Fibroblast of pulmonary artery (primary cell): ENCODE measurements around the gene PRKCQ.

Experiments
- DNase-seq: peaks from one replicate; pipeline ENCODE4 v3.0.0-alpha.2; 2010; ENCODE audit warnings: low read depth
- H3K4me3 ChIP-seq: replicated peaks from 2 replicates; pipeline ENCODE4 v1.5.1; 2011; ENCODE audit warnings: low read depth, mild to moderate bottlenecking, control low read depth, low read length, moderate library complexity
- TF ChIP-seq, protein P1 (sequence below): IDR thresholded peaks from 2 replicates; pipeline ENCODE4 v1.5.1; 2011; ENCODE audit warnings: mild to moderate bottlenecking, control low read depth, low read length, inconsistent platforms; ENCODE audit errors: missing control alignments

PRKCQ gene

DNA sequence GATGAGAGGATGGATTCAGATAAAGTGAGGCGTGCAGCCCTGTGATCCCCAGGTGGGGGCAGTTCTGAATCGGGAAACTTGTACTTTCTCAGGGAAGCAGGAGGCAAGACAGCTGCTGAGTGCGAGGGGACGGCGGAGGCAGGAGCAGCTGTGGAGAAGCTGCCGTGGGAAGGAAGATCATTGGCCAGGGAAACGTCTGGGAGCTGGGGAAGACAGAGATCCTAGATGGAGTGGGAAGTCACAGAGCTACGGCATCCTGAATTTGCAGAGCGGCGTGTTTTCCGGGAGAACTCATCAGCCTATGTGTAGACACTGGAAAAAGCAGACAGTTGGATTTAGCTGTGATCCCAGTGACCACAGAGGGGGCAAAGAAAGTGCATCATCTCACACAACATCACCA, 9.2 kb downstream of the PRKCQ start:
- no peak overlapping the region for H3K4me3 ChIP-seq
- TF ChIP-seq, protein P1, sequence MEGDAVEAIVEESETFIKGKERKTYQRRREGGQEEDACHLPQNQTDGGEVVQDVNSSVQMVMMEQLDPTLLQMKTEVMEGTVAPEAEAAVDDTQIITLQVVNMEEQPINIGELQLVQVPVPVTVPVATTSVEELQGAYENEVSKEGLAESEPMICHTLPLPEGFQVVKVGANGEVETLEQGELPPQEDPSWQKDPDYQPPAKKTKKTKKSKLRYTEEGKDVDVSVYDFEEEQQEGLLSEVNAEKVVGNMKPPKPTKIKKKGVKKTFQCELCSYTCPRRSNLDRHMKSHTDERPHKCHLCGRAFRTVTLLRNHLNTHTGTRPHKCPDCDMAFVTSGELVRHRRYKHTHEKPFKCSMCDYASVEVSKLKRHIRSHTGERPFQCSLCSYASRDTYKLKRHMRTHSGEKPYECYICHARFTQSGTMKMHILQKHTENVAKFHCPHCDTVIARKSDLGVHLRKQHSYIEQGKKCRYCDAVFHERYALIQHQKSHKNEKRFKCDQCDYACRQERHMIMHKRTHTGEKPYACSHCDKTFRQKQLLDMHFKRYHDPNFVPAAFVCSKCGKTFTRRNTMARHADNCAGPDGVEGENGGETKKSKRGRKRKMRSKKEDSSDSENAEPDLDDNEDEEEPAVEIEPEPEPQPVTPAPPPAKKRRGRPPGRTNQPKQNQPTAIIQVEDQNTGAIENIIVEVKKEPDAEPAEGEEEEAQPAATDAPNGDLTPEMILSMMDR, result no peak
- no peak for DNase-seq

DNA sequence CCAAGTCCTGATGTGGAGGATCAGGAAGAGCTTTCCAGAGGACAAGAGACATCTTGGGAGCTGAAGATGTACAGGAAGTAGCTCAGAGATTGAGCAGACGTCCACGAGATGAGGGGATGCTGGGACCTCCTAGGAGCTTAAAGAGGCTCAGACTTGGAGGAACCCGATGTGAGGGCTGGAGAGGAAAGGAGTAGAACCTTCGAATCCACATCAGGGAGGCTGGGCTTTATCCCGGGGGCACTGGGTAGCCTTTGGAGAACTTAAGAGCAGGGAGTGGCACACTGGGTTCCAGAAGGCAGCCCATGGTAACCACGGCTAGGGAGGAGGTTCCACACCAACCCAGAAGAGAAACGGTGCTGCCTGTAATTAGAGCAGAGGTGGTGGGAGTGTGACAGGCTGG, 10.8 kb downstream of the PRKCQ start:
- TF ChIP-seq, protein P1, result no peak
- H3K4me3 ChIP-seq, result no peak overlapping the region
- DNase-seq, result no peak

GRCh38 chr10:6567884-6568283, 12.2 kb downstream of the PRKCQ start:
- DNase-seq, result no peak
- no peak overlapping the region for H3K4me3 ChIP-seq
- TF ChIP-seq, protein P1, result no peak

GRCh38 chr10:6567203-6567703, 12.8 kb downstream of the PRKCQ start:
- DNase-seq, result no peak
- no peak overlapping the region for H3K4me3 ChIP-seq
- TF ChIP-seq, protein P1, result no peak

GRCh38 chr10:6565588-6565987, 14.5 kb downstream of the PRKCQ start:
- TF ChIP-seq, protein P1, result no peak

GRCh38 chr10:6564367-6564766, 15.7 kb downstream of the PRKCQ start:
- no peak overlapping the region for H3K4me3 ChIP-seq
- TF ChIP-seq, protein P1, result no peak
- no peak for DNase-seq

More at GRCh38 chr10:6565588-6565987, 14.5 kb downstream of the PRKCQ start:
- DNase-seq, result no peak
- no peak overlapping the region for H3K4me3 ChIP-seq

DNA sequence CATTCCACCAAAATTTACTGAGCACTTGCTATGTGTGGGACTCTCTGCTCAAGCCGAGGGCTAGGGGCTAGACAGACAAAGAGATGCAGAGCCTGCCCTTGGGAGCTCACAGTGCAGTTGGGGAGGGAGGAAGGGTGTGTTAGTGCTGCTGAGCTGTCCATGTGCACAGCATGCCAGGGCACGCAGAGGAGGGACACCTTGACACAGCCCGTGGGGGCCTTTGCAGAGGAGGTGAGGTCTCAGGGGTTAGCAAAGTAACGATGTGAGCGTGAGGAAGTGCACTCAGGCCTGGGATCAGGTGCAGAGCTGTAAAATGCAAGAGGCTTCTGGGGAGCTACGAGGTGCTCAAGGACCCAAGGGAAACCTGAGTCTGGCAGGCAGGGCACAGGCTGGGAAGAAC, 16.3 kb downstream of the PRKCQ start:
- no peak overlapping the region for H3K4me3 ChIP-seq
- TF ChIP-seq, protein P1, result no peak
- no peak for DNase-seq
